SKM-1 treated with dmso at 0.1 percent for 144 hours (cell line): ENCODE results near the gene LRG1.

Experiments
- DNase-seq: peaks from one replicate; lab custom pipeline; 2025; ENCODE audit not compliant: unreplicated experiment; lab: John Stamatoyannopoulos, UW

The LRG1 gene

DNA sequence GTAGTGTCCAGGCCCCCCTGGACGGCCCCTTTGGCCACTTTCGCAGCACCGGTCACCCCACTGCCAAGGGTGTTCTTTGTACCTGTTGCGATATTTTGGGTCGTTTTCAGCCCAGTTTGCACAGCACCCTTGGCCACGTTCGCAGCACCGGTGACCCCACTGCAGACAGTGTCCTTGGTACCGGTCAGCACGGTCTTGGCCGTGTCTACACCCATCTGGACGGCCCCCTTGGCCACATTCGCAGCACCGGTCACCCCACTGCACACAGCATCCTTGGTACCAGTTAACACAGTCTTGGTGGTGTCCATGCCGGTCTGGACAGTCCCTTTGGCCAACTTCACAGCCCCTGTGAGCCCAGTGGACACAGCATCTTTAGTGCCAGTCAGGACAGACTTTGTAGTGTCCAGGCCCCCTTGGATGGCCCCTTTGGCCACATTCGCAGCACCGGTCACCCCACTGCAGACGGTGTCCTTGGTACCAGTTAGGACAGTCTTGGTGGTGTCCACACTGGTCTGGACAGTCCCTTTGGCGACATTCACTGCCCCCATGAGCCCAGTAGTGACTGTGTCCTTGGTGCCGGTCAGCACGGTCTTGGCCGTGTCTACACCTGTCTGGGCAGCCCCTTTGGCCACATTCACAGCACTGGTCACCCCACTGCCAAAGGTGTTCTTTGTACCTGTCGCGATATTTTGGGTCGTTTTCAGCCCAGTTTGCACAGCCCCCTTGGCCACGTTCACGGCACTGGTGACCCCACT is 28.4 kb downstream of the LRG1 start:
- no peak for DNase-seq

DNA sequence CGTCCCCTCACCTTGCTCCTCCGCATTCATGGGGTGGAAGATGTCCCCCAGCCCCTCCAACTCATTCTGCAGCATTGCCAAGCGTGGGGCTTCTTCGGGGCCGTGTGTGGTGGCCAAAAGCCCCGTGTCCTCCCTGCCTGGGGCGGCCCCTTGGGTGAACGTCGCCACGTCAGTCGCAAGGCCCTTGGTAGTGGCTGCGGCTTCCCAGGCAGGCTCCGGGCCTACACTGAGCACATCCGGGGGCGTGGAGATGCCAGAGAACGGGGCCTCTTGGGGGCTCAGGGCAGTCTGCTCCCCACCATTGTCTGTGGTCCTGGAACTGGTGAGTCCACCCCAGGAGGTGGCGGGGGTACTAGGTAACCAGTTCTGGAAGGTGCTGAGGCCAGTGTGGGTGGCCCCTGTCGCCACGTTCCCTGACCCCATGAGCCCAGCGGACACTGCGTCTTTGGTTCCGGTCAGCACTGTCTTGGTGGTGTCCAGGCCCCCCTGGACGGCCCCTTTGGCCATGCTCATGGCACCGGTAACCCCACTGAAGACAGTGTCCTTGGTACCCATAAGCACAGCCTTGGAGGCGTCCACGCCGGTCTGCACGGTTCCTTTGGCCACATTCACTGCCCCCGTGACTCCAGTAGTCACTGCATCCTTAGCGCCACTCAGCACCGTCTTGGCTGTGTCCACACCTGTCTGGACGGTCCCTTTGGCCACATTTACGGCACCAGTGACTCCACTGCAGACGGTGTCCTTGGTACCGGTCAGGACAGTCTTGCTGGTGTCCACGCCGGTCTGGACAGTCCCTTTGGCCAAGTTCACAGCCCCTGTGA is 29.2 kb downstream of the LRG1 start:
- DNase-seq, result no peak

DNA sequence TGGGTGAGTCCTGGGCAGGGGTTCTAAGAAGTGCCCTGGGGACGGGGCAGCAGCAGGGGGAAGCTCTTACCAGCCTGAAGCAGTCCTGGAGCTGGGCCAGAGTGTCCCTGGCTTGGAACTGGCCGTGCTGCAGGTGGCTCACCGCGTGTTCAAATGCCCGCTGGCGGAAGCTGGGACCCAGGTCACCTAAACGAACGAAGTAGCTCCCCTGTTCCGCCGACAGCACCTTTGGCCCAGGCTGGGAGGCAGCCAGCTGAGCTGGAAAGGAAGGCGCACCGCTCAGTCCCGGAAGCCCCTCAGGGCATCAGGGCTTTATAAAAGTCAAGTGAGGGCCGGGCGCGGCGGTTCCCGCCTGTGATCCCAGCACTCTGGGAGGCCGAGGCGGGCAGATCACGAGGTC is 31.1 kb downstream of the LRG1 start:
- DNase-seq, result no peak

DNA sequence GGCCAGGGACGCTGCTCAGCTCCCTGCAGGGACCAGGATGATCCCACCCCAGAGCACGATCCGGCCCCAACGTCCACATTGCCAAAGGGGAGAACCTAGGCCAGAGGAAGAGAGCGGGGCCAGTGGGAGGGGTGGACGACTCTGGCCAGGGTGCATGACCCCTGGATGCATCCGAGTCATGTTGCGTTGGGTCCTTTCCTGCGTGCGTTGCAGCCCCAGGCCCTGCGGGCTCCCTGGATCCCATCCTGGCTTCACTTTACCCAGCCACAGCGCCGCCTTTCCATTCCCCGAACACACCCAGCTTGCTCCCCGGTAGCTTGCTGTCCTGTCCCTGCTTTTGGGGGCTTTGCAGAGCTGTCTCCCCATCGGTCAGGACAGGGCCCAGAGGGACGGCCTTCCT is 32.0 kb downstream of the LRG1 start:
- DNase-seq, result no peak

DNA sequence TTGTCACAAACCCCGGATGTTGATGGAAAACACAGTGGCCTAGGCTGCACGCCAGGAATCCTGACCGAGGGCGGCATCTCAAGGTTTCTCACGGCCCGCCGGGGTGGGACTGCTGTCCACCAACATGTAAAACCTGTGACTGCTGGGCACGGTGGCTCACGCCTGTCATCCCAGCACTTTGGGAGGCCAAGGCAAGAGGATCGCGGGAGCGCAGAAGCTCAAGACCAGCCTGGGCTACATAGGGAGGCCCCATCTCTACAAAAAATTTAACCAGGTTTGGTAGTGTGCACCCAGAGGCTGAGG is 32.7 kb downstream of the LRG1 start:
- DNase-seq, result no peak

DNA sequence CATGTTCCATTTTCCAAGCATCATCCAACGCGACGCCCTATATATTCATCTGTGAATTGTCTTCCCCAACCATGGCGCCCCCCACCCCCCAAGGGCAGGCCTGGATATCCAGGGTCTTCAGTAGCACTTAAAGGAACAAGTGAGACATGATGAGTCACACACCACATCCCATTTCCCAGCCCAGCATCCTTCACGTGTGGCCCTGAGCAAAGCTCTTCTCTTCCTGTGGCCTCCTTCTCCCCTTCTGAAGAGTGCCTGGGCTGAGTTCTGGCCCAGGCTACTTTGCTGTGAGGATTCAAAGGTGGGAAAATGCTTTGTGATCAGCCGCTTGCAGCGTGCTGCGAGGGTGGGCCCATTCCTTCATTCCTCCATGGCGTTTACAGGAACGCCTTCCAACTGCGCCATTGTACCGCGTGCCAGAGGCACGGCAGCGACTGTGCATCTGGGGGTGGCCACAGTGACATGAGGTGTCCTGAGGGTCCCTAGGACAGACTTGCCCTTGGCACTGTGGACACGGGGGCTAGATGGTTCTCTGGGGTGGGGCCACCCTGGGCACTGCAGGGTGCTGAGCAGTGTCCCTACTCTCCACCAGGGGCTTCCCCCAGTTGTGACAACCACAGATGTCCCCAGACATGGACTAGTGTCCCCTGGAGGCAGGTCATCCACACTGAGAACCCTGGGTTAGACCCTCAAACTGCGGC is 33.2 kb downstream of the LRG1 start:
- no peak for DNase-seq

DNA sequence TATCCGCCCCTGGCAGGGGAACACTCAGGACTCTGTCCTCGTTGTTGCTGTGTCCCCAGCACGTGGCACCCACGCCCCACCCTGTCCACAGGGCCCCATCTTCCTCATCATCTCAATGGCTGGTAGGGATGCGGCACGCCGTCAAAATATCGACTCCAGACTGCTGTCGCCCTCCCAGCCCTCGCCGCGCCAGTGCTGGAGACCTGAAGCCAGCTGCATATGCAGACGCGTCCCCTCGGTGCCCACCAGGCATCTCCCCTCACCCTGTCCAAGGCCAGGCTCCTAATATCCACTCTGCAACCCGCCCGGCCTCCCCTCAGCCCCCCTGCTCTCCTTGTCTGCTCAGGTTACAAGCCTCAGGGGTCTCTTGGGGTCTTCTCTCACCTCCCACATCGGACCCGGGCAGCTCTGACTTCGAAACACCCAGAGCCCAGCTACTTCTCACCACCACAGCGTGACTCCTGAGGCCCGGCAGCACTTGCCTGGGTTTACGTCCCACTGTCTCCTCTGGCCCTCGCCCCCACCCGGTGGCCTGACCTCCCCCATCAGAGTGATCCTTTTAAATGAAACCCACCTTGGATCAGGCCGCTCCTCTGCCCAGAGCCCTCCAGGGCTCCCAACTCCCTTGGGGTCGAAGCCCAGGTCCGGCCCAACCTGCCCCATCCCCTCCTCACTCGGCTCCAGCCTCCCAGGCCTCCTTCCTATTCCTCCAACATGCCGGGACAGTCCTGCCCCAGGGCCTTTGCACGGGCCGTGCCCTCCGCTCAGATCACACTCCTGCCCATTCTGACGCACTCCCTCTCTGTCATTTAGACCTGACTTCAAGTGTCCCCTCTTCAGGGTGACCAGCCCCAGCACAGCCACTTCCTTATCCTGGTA is 34.0 kb downstream of the LRG1 start:
- no peak for DNase-seq

DNA sequence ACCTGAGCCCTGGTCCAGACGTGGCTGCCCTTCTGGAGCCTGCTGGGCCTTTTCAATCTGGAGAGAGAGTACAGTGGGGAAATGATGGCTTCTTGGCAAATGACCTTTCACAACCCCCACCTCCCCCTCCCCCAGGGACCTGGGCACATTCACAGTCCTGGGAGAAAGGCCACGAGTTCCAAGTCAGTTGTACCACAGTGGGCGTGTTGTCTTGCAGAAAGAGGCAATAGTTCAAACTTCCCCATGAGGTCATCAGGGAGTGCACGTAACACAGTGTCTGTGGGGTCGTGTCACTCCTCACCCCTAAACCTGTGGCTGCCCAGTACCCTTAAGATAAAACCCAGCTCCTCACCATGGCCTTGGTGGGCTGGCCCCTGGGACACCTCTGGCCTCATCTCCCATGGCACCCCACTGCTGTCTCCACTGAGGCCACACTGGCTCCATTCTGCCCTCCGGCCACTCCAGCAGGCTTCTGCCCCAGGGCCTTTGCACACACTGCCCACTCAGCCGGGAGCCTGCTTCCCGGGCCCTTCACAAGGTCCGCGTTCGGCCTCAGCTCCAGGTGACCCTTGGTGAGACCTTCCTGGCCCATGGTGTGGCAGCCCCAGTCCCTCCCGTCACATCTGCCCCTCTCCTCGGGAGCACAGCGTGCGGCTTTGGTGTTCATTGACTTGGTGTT is 34.8 kb downstream of the LRG1 start:
- peak; percentile 24 for DNase-seq

DNA sequence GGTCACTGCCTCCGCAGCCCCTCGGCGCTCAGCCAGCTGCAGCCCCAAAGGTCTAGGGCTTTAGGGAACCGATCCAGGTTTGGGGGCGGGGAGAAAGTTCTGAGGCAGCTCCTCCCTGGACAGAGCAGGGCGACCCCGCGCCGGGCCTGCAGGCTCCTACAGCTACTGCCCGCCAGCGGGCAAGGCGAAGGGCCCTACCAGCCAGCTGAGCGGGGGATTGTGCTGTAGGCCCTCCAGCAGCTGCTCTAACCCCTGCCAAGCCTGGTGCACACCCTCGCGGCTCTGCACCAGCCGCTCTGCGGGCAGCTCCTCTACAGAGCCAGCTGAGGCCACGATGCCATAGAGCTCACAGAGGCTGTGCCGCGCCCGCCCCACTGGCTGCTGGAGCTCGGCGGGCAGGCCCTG is 35.5 kb downstream of the LRG1 start:
- no peak for DNase-seq

DNA sequence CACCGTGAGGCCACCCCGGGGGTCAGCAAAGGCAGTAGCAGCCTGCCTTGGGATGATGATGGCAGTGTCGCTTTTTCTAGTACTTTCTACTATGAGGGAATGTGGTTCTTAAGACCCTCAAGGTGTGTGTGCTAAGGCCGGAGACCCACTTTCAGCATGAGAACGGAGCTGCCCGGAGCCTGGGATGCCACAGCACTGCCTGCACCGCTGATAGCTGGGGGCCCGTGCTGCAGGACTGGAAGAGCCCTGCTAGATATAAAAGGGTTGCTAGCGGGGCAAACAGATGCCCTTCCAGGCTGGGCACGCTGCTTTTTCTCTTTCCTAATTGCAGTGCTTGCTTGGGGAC is 36.0 kb downstream of the LRG1 start:
- no peak for DNase-seq

DNA sequence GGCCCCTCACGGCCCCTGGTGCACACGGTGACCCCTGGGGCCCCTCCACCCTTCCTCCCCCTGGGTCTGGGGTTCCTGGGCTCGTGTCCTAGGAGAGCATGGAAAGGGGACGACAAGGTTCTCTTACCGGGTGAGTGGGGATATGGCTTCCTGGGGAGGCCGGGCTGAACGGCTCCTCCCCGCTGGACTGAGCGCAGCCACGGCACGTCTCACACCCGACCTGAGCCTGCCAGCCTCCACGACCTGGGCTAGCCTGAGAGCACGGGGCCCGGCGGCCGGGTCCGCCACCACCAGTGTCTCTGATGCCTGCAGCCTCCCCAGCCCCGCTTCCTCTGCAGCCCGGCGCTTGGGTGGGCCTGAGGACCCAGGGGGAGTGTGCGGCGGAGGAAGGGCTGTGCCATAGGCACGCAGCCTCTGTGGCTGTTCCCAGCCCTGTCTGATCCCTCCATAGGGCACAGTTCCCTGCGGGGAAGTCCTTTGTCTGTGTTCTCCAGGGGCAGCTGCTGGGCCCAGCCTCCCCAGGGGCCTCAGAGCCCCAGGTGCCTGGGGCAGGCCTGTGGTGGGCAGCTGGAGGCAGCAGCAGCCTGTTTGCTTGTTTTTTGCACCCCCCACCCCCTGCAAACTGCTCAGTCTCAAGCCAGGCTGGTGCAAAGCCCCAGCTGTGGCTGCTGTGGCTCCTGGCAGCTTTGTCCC is 36.6 kb downstream of the LRG1 start:
- DNase-seq, result no peak

DNA sequence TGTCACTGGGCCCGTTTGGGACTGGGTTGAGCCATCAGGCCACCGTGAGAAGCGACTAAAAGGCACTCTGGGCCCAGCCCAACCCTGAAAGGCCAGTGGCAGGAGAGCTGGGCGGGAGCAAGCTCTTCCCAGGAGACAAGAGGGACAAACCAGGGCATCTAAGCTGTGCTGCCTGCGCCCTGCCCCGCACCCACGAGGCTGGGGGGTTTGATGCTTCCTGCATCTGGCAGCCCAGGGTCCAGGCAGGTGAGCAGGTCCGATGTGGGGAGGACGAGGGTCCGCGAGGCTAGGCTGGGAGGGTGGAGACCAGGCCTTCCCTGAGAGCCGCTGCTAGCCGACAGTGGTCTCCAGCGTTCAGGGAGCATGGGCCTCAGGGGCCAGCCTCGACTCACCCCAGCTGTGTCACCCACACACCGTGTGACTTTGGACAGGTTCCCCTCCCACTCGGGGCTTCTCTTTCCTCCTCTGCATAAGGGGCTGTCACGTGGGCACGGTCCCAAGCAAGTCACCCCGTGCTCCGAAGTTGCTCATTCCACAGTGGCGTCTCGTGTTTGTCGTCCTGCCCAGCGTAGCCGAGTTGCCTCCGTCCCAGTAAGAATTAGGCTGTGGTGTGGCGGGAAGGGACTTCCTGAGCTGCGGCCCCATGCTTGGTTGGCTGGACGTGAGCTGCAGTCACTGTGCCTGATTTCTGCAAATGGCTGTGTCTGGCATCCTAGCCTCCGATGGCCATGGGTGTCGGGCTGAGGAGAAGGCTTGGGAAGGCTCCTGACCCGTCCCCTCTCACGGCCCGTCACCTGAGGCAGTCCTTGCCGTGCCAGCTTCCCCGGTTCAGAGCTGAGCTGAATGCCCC is 37.3 kb downstream of the LRG1 start:
- no peak for DNase-seq

DNA sequence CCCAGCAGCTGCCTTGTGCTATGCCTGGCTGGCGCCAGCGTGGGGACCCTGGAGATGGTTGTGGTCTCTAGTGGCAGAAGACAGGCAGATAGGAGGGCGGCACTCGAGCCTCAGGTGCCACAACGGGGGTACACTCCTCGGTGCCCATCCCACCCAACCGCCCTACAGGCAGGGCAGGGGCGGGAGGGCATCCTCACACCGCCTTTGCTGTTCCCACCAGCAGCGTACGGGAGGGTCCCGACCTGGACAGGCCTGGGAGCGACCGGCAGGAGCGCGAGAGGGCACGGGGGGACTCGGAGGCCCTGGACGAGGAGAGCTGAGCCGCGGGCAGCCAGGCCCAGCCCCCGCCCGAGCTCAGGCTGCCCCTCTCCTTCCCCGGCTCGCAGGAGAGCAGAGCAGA is 38.1 kb downstream of the LRG1 start:
- no peak for DNase-seq

DNA sequence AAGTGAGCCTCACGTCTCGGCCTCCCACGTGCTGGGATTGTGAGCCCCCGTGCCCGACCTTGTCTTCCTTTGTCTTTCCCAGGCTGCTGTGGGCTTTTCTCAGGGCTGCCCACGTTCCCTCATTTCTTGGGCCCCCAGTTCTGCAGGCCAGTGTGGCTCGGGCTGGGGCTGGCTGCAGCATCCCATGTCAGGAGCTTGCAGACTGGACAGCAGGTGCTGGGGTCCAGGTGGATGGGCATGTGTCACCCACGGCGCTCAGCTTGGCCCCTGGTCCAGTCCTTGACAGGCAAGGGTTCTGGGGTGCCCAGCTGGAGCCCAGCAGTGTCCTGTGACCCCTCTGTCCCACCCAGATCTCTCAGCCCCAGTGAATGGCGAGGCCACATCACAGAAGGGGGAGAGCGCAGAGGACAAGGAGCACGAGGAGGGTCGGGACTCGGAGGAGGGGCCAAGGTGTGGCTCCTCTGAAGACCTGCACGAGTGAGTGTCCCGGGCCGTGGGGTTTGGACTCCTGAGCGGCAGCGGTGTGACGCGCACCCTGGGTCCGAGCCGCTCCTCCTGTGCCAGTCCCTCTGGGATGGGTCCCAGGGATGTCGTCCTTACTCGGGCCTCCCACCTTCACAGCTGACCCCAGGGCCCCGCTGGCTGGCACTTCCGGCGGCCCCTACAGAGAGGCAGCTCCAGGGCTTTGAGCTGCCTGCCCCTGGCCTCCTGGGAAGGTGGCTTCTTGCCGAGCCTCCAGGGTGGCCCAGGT is 38.8 kb downstream of the LRG1 start:
- DNase-seq, result no peak

DNA sequence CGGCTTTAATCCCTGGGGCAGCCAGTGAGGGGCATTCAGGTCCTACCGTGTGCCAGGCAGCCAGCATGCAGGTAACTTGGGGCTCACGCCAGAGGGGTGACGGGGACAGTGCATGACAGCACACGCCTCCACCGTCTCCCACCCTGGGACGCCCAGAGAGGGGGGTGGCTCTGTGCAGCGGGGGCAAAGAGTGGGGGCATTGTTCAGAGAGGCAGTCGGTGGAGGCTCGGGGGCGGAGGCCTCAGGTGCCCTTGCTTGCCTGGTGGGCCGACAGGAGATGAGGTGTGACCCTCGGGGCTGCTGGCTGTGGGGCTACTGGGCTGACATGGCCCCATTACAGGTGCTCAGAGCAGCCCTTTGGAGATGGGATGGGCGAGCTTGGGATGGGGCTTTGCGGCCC is 40.0 kb downstream of the LRG1 start:
- DNase-seq, result no peak

DNA sequence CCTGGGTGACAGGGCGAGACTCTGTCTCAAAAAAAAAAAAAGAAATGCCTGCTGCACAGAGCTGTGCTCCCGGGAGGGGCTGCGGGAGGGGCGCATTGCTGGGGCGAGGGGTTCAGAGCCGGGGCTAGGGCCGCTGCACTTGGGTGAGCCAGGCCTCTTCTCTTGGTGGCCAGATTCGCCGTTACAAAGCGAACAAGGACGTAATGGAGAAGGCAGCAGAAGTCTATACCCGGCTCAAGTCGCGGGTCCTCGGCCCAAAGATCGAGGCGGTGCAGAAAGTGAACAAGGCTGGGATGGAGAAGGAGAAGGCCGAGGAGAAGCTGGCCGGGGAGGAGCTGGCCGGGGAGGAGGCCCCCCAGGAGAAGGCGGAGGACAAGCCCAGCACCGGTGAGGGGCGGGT is 40.5 kb downstream of the LRG1 start:
- DNase-seq, result no peak

DNA sequence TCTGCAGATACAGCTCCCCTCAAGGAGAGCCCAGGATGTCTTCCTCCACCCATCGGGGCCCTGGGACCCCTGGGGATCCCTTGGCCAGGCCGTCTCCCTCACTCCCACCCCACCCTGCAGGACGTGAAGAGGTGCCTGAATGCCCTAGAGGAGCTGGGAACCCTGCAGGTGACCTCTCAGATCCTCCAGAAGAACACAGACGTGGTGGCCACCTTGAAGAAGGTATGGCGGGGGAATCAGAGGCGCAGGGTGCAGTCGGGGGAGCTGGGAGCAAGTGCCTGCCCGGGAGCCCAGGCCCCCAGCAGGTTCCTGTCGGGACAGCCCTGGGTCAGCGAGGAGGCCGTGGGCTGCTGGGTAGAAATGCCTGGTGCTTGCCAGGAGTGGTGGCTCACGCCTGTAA is 41.1 kb downstream of the LRG1 start:
- no peak for DNase-seq

DNA sequence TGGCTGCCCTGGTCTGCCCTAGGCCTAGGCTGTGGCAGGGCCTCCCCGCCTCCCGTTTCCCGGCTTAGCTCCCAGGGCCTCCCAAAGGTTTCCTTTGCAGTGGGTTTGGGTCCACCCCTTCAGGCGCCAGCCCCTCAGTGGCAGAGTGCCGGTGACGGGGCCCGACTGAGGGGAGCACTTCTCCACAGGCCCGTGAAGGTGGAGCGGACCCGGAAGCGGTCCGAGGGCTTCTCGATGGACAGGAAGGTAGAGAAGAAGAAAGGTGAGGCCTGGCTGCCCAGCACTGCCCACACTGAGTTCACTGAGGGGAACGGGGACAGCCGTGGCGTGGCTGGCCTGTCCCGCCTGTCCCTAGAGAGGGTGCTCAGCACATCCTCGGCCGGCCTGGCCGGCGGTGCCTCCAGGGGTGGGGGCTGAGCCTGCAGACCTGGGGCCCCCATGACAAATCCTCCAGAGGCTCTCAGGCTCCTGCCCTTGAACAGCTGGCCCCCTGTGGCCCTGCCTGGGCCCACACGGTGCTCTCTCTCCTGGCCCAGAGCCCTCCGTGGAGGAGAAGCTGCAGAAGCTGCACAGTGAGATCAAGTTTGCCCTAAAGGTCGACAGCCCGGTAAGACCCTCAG is 42.0 kb downstream of the LRG1 start:
- DNase-seq, result no peak
